Neutrophil (primary cell): Measurements from ENCODE around the gene AFDN.
A peak's percentile ranks its signal among the peaks of the same experiment; 100 is the strongest.

Experiments
- H3K27ac ChIP-seq: fragments of 200-600 bp; sonication (generic); 2 replicates; pipeline ENCODE4 v1.5.1; 2016; ENCODE audit warnings: mild to moderate bottlenecking, moderate library complexity
- H3K27me3 ChIP-seq: fragments of 200-600 bp; sonication (generic); 2 replicates; pipeline ENCODE4 v1.6.0; 2016; ENCODE audit warnings: mild to moderate bottlenecking
- H3K36me3 ChIP-seq: fragments of 200-600 bp; sonication (generic); 2 replicates; pipeline ENCODE4 v1.5.1; 2017
- H3K4me1 ChIP-seq, 2 experiments: fragments of 200-600 bp in 1 of 2; sonication (generic) in 1 of 2; 1 replicate in 1 of 2; 2 replicates in 1 of 2; pipeline versions ENCODE4 v1.5.1 to v1.6.1; 2013 to 2016; ENCODE audit warnings: low read depth in 1 of 2, low read length in 1 of 2, mild to moderate bottlenecking in 1 of 2, moderate library complexity in 1 of 2; ENCODE audit not compliant: control insufficient read depth in 1 of 2, insufficient read depth in 1 of 2
- H3K4me3 ChIP-seq, 2 experiments: fragments of 200-600 bp in 1 of 2; sonication (generic) in 1 of 2; 1 replicate in 1 of 2; 2 replicates in 1 of 2; pipeline ENCODE4 v1.5.1; 2013 to 2016; ENCODE audit warnings: low read depth in 1 of 2, low read length in 1 of 2, mild to moderate bottlenecking in 1 of 2, moderate library complexity in 1 of 2
- H3K9me3 ChIP-seq: fragments of 200-600 bp; sonication (generic); 2 replicates; pipeline ENCODE4 v1.5.1; 2016
- TF ChIP-seq, protein P1 (sequence below): fragments of 200-600 bp; sonication (generic); IDR thresholded peaks from 2 replicates; pipeline ENCODE4 v1.5.1; 2016; ENCODE audit warnings: antibody characterized with exemption

Gene AFDN, protein sequence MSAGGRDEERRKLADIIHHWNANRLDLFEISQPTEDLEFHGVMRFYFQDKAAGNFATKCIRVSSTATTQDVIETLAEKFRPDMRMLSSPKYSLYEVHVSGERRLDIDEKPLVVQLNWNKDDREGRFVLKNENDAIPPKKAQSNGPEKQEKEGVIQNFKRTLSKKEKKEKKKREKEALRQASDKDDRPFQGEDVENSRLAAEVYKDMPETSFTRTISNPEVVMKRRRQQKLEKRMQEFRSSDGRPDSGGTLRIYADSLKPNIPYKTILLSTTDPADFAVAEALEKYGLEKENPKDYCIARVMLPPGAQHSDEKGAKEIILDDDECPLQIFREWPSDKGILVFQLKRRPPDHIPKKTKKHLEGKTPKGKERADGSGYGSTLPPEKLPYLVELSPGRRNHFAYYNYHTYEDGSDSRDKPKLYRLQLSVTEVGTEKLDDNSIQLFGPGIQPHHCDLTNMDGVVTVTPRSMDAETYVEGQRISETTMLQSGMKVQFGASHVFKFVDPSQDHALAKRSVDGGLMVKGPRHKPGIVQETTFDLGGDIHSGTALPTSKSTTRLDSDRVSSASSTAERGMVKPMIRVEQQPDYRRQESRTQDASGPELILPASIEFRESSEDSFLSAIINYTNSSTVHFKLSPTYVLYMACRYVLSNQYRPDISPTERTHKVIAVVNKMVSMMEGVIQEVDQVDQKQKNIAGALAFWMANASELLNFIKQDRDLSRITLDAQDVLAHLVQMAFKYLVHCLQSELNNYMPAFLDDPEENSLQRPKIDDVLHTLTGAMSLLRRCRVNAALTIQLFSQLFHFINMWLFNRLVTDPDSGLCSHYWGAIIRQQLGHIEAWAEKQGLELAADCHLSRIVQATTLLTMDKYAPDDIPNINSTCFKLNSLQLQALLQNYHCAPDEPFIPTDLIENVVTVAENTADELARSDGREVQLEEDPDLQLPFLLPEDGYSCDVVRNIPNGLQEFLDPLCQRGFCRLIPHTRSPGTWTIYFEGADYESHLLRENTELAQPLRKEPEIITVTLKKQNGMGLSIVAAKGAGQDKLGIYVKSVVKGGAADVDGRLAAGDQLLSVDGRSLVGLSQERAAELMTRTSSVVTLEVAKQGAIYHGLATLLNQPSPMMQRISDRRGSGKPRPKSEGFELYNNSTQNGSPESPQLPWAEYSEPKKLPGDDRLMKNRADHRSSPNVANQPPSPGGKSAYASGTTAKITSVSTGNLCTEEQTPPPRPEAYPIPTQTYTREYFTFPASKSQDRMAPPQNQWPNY (N-terminal part only)

DNA sequence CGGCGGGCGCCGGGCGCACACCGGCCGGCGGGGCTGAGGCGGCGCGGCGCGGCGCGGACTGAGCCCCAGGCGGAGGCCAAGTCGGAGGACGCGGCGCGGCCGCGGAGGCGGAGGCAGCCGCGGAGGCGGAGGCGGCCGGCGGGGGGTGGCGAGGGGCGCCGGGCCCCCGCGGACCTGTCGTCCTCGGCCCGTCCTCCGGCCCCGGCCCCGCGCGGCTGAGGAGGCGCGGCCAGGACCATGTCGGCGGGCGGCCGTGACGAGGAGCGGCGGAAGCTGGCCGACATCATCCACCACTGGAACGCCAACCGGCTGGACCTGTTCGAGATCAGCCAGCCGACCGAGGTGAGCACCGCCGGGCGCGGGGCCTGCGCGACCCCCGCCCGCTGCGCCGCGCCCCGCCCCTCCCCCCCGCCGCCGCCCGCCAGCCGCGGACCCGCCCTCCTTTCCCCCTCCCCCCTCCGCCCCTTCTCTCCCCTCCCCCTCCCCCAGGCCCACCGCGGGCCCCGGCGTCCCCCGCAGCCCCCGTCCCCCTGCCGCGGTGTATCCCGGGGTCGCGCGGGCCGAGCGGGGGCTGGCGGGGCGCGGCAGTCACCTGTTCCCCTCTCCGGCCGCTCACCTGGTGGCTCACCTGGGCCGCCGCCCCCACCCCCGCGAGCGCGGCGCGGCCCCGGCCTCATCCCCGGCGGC lies at the start of gene AFDN:
AFDN (plus strand) TSS at position 16 of the 687 bp plus-strand sequence; CDS start at position 238, 222 bp downstream.
- Histone ChIP-seq H3K4me1 (peaks cover 17 to 19% of the 10 kb centered on the region in 2 experiments), H3K27ac (no peak within 1 kb of the TSS), H3K27me3 (peaks cover 98% of the 10 kb centered on the region), H3K4me3 (peak within 1 kb of the TSS; percentile 56 to 58), H3K9me3 (no peaks in the 10 kb centered on the region), H3K36me3 (no peaks in the 10 kb centered on the region)
- TF ChIP-seq, protein P1, sequence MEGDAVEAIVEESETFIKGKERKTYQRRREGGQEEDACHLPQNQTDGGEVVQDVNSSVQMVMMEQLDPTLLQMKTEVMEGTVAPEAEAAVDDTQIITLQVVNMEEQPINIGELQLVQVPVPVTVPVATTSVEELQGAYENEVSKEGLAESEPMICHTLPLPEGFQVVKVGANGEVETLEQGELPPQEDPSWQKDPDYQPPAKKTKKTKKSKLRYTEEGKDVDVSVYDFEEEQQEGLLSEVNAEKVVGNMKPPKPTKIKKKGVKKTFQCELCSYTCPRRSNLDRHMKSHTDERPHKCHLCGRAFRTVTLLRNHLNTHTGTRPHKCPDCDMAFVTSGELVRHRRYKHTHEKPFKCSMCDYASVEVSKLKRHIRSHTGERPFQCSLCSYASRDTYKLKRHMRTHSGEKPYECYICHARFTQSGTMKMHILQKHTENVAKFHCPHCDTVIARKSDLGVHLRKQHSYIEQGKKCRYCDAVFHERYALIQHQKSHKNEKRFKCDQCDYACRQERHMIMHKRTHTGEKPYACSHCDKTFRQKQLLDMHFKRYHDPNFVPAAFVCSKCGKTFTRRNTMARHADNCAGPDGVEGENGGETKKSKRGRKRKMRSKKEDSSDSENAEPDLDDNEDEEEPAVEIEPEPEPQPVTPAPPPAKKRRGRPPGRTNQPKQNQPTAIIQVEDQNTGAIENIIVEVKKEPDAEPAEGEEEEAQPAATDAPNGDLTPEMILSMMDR = no peak

DNA sequence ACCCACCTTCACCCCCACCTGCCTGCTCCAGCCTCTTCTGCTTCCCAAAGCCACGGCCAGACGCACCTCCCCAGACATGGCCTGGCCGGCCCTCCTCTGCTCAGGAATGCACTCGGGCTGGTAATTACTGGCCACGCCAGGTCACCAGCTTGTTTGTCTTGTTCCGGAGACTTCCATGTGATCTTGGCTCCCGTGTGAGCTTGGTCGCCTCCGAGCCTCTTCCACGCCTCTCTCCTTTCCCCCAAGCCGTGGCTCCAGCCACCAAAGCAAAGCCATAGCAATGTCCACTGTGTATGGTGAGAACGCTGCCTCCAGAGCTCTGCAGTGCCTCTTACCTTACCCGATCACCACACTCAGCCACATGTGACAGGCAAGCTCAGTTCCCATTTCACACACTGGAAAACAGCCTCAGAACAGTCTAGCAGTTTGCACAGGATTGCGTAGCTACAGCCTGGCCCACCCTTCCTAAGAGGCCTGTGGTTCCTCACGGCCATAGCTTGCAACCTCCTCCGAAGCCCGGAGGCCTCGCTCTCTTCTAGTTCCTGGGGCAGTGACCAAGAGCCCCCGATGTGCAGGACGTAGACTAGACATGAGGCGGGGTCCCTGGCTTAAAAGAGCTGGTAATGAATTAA lies 48.1 kb upstream of the AFDN start:
- Histone ChIP-seq H3K27me3 (no peaks in the 10 kb centered on the region), H3K4me1 (no peaks in the 10 kb centered on the region), H3K9me3 (no peaks in the 10 kb centered on the region), H3K4me3 (no peak overlapping the region), H3K27ac (no peak overlapping the region), H3K36me3 (no peaks in the 10 kb centered on the region)
- TF ChIP-seq, protein P1 = no peak

DNA sequence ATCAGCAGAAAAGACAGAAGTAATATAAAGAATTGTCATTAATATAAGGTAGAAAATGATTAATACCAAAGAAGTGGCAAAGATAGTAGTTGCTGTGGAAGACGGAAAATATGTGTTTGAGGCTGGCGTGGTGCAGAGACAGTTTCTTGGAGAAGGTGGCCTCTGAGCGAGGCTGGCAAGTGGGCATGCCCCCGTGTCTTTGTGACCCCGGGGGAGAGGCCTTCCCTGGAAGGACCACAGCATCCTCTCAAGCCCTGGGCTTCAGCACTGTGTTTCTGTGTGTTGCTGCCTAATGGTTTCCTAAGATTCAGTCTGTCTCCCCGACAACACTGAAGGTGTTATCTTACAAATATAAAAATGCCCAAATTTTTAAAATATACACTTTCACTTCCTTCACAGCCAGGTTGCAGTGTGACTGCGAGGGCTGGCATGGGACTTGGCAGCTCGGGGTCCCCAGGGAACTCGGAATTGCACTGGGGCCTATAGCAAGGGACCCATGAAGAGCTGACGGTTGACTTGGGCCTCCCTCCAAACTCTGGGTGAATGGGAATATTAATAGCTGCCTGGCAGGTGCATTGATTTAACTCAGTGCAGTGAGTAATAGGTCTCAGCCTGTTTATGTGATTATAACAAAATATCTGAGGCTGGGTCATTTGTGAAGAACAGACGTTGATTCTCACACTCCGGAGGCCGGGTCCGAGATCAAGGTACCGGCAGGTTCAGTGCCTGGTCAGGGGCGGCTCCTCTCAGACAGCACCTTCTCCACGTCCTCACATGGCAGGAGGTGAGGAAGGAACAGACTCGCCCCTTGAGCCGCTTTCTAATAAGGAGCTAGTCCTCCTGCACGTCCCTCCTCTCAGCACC lies 47.4 kb upstream of the AFDN start:
- H3K36me3 ChIP-seq = no peaks in the 10 kb centered on the region
- no peak overlapping the region for H3K27ac ChIP-seq
- H3K27me3 ChIP-seq = no peaks in the 10 kb centered on the region
- no peaks in the 10 kb centered on the region for H3K4me1 ChIP-seq
- H3K4me3 ChIP-seq = no peak overlapping the region
- no peaks in the 10 kb centered on the region for H3K9me3 ChIP-seq
- TF ChIP-seq, protein P1 = no peak

DNA sequence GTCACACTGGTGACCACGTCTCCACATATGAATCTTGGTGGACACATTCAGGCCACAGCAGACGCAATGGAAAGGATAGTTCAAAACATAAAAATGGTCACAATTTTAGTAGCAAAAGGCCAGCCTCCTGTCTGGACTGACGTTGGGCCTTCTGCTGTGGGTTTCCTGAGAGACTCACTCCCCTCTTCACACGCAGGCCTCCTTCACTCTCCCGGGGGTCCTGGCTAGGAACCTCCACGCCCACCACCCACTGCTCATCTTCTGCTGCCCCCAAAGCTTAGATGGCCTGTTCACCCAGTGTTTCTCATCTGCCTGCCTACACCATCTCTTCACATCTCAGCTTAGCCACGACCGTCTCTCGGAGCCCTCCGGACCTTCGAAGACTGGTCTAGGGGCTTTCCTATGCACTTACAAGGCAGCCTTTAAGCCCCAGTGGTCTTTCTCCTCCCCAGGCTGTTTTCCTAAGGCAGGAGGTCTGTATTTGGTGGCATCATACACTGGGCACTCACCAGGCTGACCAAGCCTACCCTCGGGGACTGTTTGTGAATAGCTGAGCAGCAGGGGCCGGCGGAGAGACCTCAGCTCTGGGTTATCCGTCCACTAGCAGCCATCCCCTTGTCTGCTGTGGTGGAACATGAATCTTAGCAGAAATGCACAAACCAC lies 46.6 kb upstream of the AFDN start:
- no peaks in the 10 kb centered on the region for H3K9me3 ChIP-seq
- no peaks in the 10 kb centered on the region for H3K27me3 ChIP-seq
- H3K36me3 ChIP-seq = no peaks in the 10 kb centered on the region
- no peak overlapping the region for H3K27ac ChIP-seq
- H3K4me1 ChIP-seq = no peaks in the 10 kb centered on the region
- TF ChIP-seq, protein P1 = no peak
- no peak overlapping the region for H3K4me3 ChIP-seq
